Stomach (tissue), 9 donors: ENCODE data around the gene ANKS1A. TPM values are rescaled to one million over a fixed set of nuclear protein-coding genes. Genes with fewer than 3 reads are reported as not detected.

Experiments used
- DNase-seq, 2 donors: peaks; one replicate each; pipeline versions ENCODE4 v3.0.0 to v3.0.0-alpha.2; 2013 to 2019
- H3K27ac ChIP-seq, 5 donors: fragments of 200-600 bp in 4 of 5; sonication (generic) in 4 of 5; one replicate each; pipeline ENCODE4 v1.5.1; 2013 to 2019; ENCODE audit warnings: mild to moderate bottlenecking in 1 of 5, moderate library complexity in 1 of 5
- H3K27me3 ChIP-seq, 3 donors: fragments of 200-600 bp; sonication (generic); one replicate each; pipeline ENCODE4 v1.5.1; 2017 to 2019; ENCODE audit warnings: mixed run types in 1 of 3
- H3K36me3 ChIP-seq, 4 donors: fragments of 200-600 bp; sonication (generic); 1 replicate in 3 of 4; 2 replicates in 1 of 4; pipeline ENCODE4 v1.5.1; 2016 to 2019
- H3K4me1 ChIP-seq, 4 donors: fragments of 200-600 bp; sonication (generic); one replicate each; pipeline ENCODE4 v1.5.1; 2016 to 2019
- H3K4me3 ChIP-seq, 4 donors: fragments of 200-600 bp; sonication (generic) in 3 of 4; one replicate each; pipeline ENCODE4 v1.5.1; 2016 to 2019; ENCODE audit warnings: mild to moderate bottlenecking in 1 of 4
- H3K9me3 ChIP-seq, 4 donors: fragments of 200-600 bp; sonication (generic); one replicate each; pipeline ENCODE4 v1.5.1; 2016 to 2019
- EP300 ChIP-seq: sonication (generic); formaldehyde crosslinking; IDR thresholded peaks from one replicate; pipeline ENCODE4 v1.6.1; 2017; ENCODE audit warnings: antibody characterized with exemption
- POLR2A ChIP-seq, 4 donors: fragments of 450-650 bp; IDR thresholded peaks; one replicate each; pipeline ENCODE4 v1.6.1; 2016; ENCODE audit warnings: antibody characterized with exemption in 4 of 4, control low read depth in 2 of 4, mild to moderate bottlenecking in 1 of 4, moderate library complexity in 1 of 4
- POLR2AphosphoS5 ChIP-seq, 3 donors: sonication (generic); formaldehyde crosslinking; IDR thresholded peaks; one replicate each; pipeline ENCODE4 v1.6.1; 2016; ENCODE audit warnings: antibody characterized with exemption in 3 of 3
- WGBS, 5 donors: extraction: QIAGEN DNeasy Blood & Tissue Kit in 3 of 5; methylation state at CpG; one replicate each; pipeline versions ENCODE4 v1.1.5 to v1.1.7; 2013 to 2018; 5-methylcytosine and 5-hydroxymethylcytosine counted together
- intact Hi-C: fragments of 100-400 bp; cut with DNase I; formaldehyde crosslinking; loops from one replicate; pipeline ENCODE4 v1.15.1; 2023; ENCODE audit warnings: low total_unique reads
- polyA plus RNA-seq, 3 donors: library from polyadenylated mRNA; stranded (reverse); fragments of 200-250 nt; gene quantifications; one replicate each; pipeline ENCODE4 v1.2.3, GENCODE V29; 2013
- total RNA-seq, 5 donors: library from RNA; depleted of rRNA; stranded (reverse); fragments of >200 nt; gene quantifications; one replicate each; pipeline versions ENCODE4 v1.1.0 to v1.2.3, GENCODE V29; 2014 to 2016
- TF ChIP-seq, protein P1 (sequence below), 7 experiments: fragments of 450-650 bp in 4 of 7; fragments of 200-600 bp in 3 of 7; sonication (generic) in 3 of 7; IDR thresholded peaks; one replicate each; pipeline ENCODE4 v1.5.1; 2016 to 2019; ENCODE audit warnings: antibody characterized with exemption in 7 of 7, control low read depth in 2 of 7, mild to moderate bottlenecking in 1 of 7
- donor health status: healthy with polysubstance abuse.
- donor health status: Bipolar disorder and iron deficiency.
- donor health status: healthy.

ANKS1A gene
- total and polyA plus RNA-seq, 8 donors: 6.1 to 40.6 (median 21.5) TPM

DNA sequence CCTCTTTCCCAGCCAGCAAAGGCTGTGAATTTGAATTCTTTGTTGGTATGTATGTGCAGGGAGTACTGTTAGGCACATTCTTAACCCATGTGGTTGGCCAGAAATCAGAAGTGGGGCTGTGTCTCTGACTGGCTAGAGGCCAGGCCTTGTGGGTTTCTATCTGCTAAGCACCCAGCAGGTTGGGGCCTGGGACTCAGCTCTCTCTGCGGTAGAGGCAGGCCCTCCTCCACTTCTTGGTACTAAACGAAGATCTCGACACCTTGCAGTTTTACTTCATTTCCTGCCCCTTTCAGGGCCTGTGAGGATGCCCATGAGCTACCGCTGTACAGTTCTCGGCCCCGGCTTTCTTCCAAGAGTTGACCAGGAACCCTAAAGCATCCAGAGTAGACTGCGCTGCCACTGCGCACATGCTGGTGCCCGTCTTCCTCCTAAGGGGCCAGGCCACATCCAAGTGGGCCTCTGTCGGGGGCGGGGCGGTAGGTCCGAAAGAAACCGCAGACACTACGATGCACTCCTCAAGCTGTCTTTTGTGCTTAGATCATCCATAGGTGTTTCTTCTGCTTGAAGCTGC is 201.0 kb downstream of the ANKS1A start:
- TF ChIP-seq EP300: no peak
- TF ChIP-seq POLR2AphosphoS5 (IDR thresholded peaks at IDR 0.05): no peak
- TF ChIP-seq POLR2A (IDR thresholded peaks at IDR 0.05): no peak
- TF ChIP-seq, protein P1, sequence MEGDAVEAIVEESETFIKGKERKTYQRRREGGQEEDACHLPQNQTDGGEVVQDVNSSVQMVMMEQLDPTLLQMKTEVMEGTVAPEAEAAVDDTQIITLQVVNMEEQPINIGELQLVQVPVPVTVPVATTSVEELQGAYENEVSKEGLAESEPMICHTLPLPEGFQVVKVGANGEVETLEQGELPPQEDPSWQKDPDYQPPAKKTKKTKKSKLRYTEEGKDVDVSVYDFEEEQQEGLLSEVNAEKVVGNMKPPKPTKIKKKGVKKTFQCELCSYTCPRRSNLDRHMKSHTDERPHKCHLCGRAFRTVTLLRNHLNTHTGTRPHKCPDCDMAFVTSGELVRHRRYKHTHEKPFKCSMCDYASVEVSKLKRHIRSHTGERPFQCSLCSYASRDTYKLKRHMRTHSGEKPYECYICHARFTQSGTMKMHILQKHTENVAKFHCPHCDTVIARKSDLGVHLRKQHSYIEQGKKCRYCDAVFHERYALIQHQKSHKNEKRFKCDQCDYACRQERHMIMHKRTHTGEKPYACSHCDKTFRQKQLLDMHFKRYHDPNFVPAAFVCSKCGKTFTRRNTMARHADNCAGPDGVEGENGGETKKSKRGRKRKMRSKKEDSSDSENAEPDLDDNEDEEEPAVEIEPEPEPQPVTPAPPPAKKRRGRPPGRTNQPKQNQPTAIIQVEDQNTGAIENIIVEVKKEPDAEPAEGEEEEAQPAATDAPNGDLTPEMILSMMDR (IDR thresholded peaks at IDR 0.05): no peak
- 87 to 93% (median 92%) methylated on average over 15 of the region's 15 CpGs for WGBS, 5 donors
- H3K27me3 ChIP-seq: no peaks in the 10 kb centered on the region
- no peak overlapping the region for H3K4me3 ChIP-seq
- peaks cover 0 to 70% (median 46%) of the 10 kb centered on the region in 4 donors for H3K4me1 ChIP-seq
- H3K9me3 ChIP-seq: no peaks in the 10 kb centered on the region
- peak overlapping the region in 4 of 5 donors; percentile 21 to 80 (median 46) for H3K27ac ChIP-seq
- DNase-seq: peak in 1 of 2 donors; percentile 17
- intact Hi-C loops: no loop called here
- peaks cover 34 to 65% (median 58%) of the 10 kb centered on the region in 4 donors for H3K36me3 ChIP-seq

DNA sequence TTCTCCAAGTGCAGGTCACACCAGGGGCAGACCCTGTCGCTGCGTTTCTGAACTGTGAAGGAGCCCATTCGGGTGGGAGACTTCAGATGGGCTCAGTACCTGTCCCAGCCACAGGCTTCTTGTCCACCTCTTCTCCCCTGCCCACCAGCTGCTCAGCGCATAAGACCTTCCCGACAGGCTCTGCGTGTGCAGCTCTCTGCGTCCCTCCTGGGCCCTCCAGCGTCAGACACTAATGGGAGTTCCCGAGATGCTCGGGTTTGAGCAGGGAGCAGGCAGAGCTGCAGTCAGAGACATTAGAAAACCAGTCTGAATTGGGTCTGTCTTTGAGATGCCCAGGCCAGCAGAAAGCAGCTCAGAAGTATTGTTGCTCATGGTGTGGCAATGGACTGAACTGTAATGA is 201.7 kb downstream of the ANKS1A start:
- peaks cover 27 to 58% (median 51%) of the 10 kb centered on the region in 4 donors for H3K36me3 ChIP-seq
- intact Hi-C loops: no loop called here

DNA sequence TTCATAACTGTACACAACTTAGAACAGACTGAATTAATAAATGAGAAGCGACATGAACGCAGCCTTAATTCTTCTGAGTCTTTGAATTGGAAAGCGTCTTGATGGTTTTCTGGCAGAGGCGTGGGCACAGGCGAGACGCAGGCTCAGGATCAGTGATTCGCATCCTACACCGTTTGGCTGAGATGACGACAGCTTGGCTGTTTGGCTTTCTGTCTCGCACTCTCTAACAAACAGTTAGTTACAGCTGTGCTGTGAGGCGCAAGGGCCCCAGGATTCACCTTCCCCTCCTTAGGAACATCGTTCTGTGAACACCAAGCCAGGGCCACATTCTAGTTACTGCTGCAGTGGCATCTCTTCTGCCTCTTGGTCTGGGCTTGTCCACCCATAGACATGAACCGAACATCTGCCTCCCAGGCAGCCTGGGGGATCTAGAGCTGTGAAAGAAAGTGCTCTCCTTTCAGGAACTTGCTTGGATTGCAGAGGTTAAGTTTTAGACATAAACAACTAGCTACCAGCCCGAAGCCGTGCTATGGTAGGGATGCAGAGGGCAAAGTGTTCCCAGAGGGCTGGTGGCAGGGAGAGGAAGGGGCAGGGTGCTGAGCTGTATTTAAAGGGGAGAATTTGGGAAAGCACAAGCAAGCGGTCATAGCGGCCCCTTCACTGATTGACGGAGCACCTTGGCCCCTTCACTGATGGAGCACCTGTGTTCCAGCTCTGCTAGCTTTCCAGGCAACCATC is 202.5 kb downstream of the ANKS1A start:
- DNase-seq: peak in 1 of 2 donors; percentile 24
- TF ChIP-seq POLR2A (IDR thresholded peaks at IDR 0.05) (no peak), POLR2AphosphoS5 (IDR thresholded peaks at IDR 0.05) (peak in 1 of 3 donors; percentile 79), EP300 (no peak)
- Histone ChIP-seq H3K4me3 (no peak overlapping the region), H3K27me3 (no peaks in the 10 kb centered on the region), H3K36me3 (peaks cover 19 to 50% (median 43%) of the 10 kb centered on the region in 4 donors), H3K9me3 (no peaks in the 10 kb centered on the region), H3K27ac (peak overlapping the region in 4 of 5 donors; percentile 21 to 80 (median 61)), H3K4me1 (peaks cover 8 to 81% (median 55%) of the 10 kb centered on the region in 4 donors)
- intact Hi-C loops: no loop called here
- 74 to 89% (median 83%) methylated on average over 17 to 18 of the region's 18 CpGs for WGBS, 5 donors

More for the DNA sequence above, 201.7 kb downstream of the ANKS1A start:
- H3K4me1 ChIP-seq: peaks cover under 1 to 74% (median 48%) of the 10 kb centered on the region in 4 donors
- H3K27me3 ChIP-seq: no peaks in the 10 kb centered on the region
- DNase-seq: peak in 1 of 2 donors; percentile 20
- H3K9me3 ChIP-seq: no peaks in the 10 kb centered on the region
- WGBS, 5 donors: 77 to 91% (median 89%) methylated on average over 10 of the region's 10 CpGs
- peak overlapping the region in 4 of 5 donors; percentile 21 to 80 (median 46) for H3K27ac ChIP-seq
- TF ChIP-seq EP300 (no peak), POLR2AphosphoS5 (IDR thresholded peaks at IDR 0.05) (no peak), POLR2A (IDR thresholded peaks at IDR 0.05) (no peak)
- TF ChIP-seq, protein P1 (IDR thresholded peaks at IDR 0.05): no peak
- H3K4me3 ChIP-seq: no peak overlapping the region

DNA sequence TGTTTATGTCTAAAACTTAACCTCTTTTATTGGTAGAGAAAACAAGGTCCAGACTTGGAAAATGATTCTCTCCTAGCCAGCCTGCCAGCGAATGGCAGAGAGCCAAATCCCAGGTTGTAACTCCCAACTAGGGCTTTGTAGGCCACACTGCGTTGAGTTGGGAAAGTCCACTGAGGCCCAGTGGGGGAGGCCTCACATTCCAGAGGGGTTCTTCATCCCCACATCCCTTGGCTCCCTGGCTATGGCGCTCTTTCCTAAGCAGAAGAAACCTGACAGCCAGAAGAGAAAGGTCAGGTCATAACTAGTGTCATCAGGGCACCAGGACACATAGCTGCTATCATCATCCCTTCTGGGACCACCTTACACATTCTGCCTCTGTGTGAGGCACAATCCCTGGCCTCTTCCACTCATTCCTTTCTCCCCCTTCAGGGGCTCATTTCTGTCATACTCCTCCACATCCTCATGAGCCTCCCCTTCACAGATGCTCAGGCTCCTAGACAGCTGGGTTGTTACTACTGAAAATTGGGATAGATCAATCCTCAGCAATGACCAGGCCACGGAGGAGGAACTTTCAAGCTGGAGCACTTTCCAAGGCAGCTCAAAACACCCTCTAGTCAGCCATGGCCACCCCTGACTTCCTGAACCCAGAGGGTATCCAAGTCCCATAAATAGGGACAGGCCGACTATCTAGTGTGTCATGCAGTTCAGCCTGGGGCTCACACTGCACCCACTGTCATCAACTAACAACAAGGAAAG is 203.5 kb downstream of the ANKS1A start:
- peak overlapping the region in 4 of 5 donors; percentile 18 to 80 (median 61) for H3K27ac ChIP-seq
- H3K27me3 ChIP-seq: no peaks in the 10 kb centered on the region
- no peak for DNase-seq
- 61 to 84% (median 77%) methylated on average over 5 of the region's 5 CpGs for WGBS, 5 donors
- intact Hi-C loops: no loop called here
- H3K9me3 ChIP-seq: no peaks in the 10 kb centered on the region
- TF ChIP-seq POLR2AphosphoS5 (IDR thresholded peaks at IDR 0.05) (no peak), POLR2A (IDR thresholded peaks at IDR 0.05) (no peak), EP300 (no peak)
- TF ChIP-seq, protein P1 (IDR thresholded peaks at IDR 0.05): no peak
- no peak overlapping the region for H3K4me3 ChIP-seq
- H3K4me1 ChIP-seq: peaks cover 10 to 78% (median 58%) of the 10 kb centered on the region in 4 donors
- H3K36me3 ChIP-seq: peaks cover 8 to 40% (median 33%) of the 10 kb centered on the region in 4 donors
